GM19023 (cell line): Measurements from ENCODE around the gene LIFR.
A peak's percentile ranks its signal among the peaks of the same experiment; 100 is the strongest.

Source experiments
- ATAC-seq: cut with Tn5 transposase; IDR thresholded peaks from one replicate; pipeline ENCODE4 v1.9.1; 2021; ENCODE audit warnings: mild to moderate bottlenecking, moderate library complexity; ENCODE audit not compliant: unreplicated experiment

LIFR gene

DNA sequence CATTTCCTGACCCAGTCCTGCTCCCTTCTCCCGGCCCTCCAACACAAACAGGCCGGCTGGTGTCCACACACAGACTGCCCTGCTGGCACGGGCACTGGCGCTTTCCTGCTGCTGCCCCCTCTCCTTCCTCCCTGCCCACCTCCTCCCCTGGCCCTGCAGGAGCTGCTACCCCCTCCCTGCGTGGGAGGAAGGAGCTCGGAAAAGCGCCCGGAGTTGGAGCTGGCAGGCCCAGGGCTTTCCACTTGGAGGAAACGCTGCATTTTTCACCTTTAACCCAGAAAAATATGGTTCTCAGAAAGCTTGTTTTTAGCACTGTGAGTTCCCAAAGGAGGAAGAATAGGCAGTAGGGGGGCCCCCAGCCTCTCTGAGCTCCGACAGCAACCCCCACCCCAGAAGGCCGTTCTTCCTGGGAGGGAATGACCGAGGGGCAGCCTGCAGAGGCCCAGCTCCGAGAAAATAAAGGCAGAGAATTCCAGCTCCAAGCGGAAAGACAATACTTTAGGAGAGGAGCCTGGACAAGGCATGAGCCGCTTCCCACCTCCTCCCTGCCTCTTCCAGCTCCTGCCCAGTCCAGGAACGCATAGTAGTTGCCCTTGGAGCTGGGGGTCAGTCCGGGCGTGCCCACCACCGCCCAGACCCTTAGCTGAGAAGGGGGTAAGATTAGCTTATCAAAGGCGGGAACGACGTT is 88.9 kb downstream of the LIFR start:
- no peak for ATAC-seq

- ATAC-seq = no peak
Observed at GRCh38 chr5:38466424-38467189, 89.8 kb downstream of the LIFR start.

DNA sequence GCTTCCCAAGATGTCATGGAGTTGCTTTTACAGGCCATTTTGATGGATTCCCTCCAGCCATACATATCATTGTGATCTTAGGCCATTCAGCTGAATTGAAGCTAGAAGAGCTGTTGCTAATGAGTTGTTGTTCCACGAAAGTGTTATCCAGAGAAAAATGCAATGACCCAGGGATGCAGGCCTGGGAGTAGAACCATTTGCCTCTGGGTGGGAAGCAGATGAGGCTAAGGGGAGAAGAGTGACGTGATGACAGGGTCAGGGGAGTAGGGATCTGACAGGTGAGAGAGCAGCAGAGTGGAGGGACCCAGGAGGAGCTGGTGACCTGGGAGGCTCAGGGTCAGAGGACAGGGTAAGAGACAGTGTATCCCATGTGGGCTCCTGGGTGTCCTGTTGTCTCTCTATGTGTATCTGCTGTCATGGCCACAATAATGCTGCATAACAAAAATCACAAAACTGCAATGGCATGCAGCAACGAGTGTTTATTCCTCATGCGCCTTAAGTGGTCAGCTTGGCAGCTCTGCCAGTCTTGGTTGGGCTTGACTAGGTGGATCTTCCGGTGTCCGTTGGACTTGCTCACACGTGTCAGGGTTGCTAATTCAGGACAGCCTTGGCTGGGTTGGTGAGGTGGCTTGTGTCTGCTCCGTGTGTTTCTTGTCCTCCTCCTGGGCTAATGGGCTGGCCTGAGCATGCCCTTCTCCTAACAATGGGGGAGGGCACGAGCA is 90.6 kb downstream of the LIFR start:
- no peak for ATAC-seq

DNA sequence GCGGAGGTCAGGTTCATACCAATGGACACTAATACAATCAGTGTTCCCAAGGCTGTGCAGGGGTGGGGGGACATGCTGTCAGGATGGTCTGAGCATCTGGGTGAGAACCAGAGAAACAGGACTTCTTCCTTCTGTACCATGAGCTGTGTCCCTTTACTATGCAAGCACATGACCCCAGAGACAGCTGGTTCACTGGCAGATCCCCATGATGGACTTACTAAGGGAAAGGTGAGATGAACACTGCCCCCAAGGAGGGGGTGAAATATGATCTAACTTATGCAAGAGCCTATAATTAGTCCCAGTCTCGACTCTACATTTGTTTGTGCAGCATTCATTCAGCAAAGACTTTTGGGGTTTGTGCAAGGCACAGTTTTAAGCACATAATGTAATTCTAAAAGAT is 91.4 kb downstream of the LIFR start:
- no peak for ATAC-seq

DNA sequence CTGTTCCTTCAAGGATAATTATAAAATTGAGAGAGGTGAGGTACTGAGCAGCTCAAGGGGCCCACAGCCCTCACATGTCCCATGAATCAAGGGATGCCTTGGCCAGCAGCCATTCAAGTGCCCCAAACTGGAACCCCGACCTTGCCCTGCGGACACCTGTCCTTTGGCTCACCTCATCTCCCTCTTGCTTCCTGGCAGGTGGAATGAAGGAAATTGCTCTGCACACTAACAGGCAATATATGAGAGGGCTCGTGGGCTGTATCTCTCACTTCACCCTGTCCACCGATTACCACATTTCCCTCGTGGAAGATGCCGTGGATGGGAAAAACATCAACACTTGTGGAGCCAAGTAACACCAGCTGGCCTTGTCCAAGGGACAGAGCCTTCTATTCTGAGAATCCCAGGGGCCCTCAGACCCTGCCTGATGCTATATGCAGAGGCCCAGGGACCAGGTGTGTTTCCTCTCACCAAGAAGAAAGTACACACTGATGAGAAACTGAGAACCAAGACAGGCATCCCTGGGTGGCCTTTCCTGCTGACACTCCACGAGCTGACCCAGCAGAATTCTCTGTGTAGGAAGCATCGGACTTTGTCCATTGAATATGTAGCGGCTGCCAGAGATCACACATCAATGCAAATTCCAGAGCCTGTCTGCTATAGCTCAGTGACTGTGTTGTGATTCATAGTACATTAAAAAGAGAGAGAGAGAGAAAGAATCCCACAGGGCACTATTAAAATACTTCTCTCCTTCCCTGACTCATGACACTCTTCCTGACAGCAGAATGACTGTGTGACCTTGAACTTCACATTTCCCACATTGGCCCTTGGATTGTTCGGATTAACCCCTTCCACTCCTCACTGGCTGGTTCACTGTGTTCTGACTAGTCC is 92.6 kb downstream of the LIFR start:
- no peak for ATAC-seq

DNA sequence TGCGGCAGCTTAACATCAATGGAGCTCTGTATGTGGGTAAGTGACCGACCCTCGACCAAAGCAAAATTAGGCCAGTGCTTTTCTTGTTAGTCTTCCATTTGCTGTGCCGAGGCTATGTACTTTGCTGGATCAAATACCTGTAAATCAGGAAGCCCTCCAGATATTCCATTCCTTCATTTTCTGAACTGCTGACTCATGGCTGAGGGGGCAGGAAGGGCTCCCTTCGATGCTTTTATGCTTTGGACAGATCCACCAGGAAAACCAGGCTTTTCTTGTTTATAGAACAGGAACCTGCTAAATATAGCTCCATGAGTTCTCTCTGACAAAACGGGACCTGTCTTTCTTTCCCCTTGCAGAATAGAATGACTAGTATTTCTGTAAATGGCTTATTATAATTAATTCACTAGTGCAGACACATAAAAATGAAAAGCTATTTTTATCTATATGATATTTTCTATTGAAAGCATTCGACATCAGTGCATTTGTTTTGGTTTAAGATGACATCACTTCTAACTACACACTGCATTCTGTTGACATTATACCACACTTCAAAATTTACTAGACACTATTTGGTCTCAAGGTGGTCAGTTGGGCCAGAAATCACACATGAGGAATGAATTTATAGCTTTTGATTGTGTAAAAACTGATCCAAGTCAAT is 93.3 kb downstream of the LIFR start:
- ATAC-seq = no peak

DNA sequence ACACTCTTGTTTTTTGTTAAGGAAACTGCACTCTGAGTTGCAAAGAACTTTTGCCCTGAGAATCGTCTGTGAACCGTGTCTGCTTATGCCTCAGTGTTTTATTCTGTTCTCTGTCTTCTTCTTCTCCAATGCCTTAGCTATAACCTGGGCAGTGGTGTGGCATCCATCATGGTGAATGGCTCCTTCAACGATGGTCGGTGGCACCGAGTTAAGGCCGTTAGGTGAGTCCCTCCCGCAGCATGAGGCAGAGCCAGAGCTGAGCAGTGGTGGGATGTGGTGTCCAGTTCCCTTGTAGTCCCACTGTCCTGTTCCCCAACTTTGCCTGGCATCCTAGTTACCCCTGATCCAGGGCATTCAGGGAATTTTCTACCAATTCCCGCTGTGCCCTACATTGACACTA is 98.3 kb downstream of the LIFR start:
- no peak for ATAC-seq

DNA sequence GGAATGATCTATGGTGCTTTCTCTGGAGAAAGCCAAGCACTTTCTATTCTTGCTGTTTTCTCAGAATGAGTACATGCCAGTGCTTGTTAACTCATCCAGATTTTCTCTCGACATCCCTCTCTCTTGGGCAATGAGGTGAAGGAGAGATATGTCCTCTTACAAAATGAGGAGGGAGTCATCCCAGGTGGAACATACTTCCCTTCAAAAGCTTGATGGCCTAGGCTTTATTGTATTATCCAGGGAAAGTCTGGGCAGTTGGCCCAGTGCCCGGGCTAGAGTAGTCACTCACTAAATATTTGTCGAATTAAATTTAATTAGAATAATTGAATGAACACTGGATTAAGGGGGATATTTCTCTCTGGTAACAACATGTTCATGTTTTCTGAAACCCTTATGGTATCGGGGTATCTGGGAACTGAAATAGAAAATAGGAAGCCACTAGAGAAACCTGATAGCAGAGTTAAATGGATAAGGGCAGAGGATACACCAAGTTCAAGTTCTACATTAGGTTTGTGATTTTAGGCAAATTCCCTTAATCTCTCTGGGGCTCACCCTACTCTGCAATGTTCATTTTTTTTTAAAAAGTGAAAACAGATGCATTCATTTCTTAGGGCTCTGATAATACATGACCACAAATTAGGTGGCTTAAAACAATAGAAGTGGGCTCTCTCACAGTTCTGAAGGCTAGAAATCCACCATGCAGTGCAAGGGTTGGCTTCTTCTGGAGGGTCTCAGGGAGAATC is 99.6 kb downstream of the LIFR start:
- no peak for ATAC-seq

GRCh38 chr5:38455796-38456330 is 100.6 kb downstream of the LIFR start:
- no peak for ATAC-seq

DNA sequence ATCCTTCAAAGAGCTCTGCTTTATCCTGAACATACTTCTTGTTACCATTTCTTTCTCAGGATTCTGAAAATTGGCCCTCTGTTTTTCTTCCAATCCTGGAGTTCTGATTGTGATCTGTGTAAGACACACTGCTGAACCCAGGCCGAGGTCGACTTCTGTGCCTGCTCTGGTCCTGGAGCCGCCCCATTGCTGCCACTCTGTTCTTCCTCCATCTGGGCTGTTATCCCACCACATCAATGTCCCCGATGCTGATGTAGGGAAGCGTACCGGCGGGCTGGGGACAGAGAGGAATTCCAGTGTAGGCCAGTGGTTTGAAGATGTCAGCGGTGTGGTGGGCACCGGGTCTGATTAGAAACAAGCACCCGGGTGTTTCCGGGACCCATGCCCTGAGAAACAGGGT is 102.5 kb downstream of the LIFR start:
- peak; percentile 7 for ATAC-seq

DNA sequence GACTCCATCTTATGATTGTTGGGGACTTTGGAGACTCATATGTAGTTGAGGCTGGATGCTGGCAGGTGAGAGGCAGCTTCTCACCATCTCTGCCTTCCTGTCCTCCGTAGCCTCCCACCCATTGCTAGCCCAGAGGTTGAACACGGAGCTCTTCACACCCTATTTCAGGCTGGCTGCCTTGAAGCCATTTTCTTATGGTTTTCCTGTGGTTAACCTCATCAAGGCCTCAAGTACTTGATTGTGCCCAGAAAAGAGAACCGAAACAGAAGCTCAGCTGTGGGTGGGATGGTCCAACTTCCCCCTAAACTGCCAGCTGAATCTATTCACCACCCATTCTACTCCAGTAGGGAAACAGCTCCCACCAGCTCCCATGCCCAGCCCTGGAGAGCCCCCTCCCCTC is 102.9 kb downstream of the LIFR start:
- peak; percentile 98 for ATAC-seq

DNA sequence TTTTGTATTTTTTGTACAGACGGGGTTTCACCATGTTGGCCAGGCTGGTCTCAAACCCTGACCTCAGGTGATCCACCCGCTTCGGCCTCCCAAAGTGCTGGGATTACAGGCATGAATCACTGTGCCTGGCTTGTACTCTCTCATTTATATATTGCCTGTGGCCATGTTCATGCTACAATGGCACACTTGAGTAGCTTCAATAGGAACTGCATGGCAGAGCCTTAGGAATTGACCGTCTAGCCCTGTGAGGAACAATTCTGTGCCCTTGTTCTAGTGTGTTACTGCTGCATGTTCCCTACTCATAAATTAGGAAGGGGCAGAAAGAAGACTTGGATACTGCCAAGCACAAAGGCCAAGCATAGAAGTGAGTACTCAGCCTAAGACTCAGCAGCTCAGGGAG is 104.2 kb downstream of the LIFR start:
- no peak for ATAC-seq

DNA sequence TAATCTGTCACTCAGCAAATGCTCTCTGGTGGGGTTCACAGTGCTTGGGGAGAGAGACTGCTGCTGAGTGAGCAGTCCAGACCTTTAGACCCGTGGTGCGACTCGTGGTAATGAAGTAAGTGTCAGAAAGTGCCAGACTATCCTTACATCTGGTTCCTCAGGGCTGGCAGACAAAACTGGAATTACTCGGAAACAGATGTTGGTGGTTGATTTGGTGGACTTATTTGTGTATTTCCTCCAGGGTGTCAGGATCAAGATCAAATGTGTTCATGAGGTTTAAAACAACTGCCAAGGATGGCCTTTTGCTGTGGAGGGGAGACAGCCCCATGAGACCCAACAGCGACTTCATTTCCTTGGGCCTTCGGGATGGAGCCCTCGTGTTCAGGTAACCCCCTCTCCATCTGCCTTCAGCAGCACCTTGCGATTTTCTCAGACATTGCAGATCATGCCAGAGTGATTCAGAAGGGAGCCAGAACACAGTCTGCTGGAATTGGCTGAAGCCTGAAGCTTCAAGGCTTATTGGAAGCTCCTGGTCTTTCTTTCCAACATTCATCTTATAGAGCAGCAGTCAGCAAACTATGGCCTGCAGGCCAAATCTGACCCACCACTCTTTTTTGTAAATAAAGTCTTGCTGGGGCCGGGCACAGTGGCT is 105.2 kb downstream of the LIFR start:
- no peak for ATAC-seq

- ATAC-seq = no peak
Observed at GRCh38 chr5:38450627-38451026, 105.8 kb downstream of the LIFR start.

DNA sequence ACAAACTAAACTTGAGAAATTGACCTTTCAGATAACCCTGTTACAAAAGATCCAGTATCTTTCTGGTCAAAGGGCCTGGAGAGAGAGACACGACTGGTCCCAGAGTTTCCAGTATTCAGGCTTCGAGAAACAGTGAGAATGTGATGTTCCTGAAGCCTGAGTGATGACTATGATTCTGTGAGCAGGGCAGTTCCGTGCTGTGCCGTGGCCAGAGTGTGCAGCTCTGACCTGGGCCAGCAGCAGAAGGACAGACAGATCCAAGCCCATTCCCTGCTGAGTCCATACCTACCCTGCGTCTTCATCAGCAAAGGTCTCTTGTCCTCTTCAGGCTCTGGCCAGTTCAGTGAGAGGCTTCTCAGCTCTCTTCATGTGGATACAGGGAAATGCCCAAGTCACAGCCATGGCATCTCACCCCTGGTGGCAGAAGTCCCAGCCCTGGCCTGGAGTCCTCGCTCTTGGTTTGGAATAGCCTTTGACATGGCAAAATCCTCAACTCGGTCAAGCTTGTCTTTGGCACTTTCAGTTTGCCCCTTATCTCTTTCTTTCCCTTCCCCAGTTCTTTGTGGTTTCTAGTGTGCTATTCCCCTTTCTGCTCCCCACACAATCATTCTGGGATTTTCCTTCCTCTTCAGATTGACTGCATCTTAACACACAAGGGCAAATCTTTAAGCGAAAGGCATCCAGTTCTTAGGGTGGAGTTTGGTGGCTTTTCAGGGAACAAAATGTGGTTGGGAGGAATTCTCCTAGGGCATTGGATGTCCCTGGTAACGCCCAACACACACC is 107.7 kb downstream of the LIFR start:
- ATAC-seq = no peak

GRCh38 chr5:38447786-38448185 is 108.7 kb downstream of the LIFR start:
- ATAC-seq = no peak

- ATAC-seq = no peak
Observed at GRCh38 chr5:38447056-38447455, 109.4 kb downstream of the LIFR start.

DNA sequence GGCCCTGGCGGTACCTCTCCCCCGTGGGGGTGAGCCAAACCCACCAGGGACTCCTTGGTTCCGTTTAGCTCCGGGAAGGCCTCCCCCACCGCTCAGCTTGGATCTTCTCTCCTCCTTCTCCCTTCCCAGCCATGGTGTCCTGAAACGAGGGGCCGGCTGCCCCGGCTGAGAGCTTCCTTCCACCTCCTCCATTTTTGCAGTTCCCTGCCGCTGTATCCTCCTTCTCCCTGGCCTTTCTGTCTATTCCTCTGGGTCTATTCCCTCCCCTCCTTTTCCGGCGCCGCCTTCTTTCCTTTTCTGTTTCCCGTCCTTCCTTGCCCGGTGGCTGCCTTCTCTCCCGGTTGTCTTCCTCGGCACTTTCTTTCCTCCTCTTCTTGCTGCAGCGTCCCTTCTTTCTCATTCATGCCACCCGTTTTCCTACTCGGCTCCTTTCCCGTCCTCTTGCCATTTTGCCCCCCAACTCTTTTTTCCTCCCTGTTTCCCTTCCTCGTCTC is 110.4 kb downstream of the LIFR start:
- ATAC-seq = no peak
